HCT116 (cell line): ENCODE measurements around the gene HHATL.

Experiments
- CBX3 ChIP-seq: IDR thresholded peaks from 2 replicates; pipeline ENCODE4 v1.6.1; 2012; ENCODE audit warnings: low read depth
- CTCF ChIP-seq, 3 experiments: fragments of 200-600 bp in 1 of 3; sonication (generic) in 1 of 3; IDR thresholded peaks in 2 of 3; conservative IDR thresholded peaks in 1 of 3; 2 replicates each; pipeline ENCODE4 v1.5.1; 2012 to 2017; ENCODE audit warnings: low read depth in 2 of 3, low read length in 2 of 3, antibody characterized with exemption in 1 of 3, borderline replicate concordance in 1 of 3, control low read depth in 1 of 3, mild to moderate bottlenecking in 1 of 3, mixed read lengths in 1 of 3, mixed run types in 1 of 3, moderate library complexity in 1 of 3; ENCODE audit not compliant: insufficient read depth in 1 of 3
- EZH2 ChIP-seq: fragments of 200-600 bp; sonication (generic); IDR thresholded peaks from 2 replicates; pipeline ENCODE4 v1.6.1; 2017; ENCODE audit warnings: antibody characterized with exemption, mixed run types
- EZH2phosphoT487 ChIP-seq: fragments of 200-600 bp; IDR thresholded peaks from 2 replicates; pipeline ENCODE4 v1.6.1; 2018; ENCODE audit warnings: antibody characterized with exemption, borderline replicate concordance
- JUND ChIP-seq: IDR thresholded peaks from 2 replicates; pipeline ENCODE4 v1.6.1; 2012
- POLR2A ChIP-seq: IDR thresholded peaks from 2 replicates; pipeline ENCODE4 v1.7.0; 2011; ENCODE audit warnings: borderline replicate concordance; ENCODE audit not compliant: insufficient read depth, insufficient read length; ENCODE audit errors: extremely low read depth
- SIN3A ChIP-seq: IDR thresholded peaks from 2 replicates; pipeline ENCODE4 v1.6.1; 2012; ENCODE audit warnings: low read depth
- SP1 ChIP-seq: IDR thresholded peaks from 2 replicates; pipeline ENCODE4 v1.6.1; 2012; ENCODE audit warnings: low read depth
- SRF ChIP-seq: IDR thresholded peaks from 2 replicates; pipeline ENCODE4 v1.6.1; 2012; ENCODE audit warnings: low read depth
- ZFX ChIP-seq: fragments of 450-650 bp; IDR thresholded peaks from 2 replicates; pipeline ENCODE4 v1.6.1; 2017
- ZNF274 ChIP-seq: fragments of 200-500 bp; sonication (Bioruptor generic); IDR thresholded peaks from 2 replicates; pipeline ENCODE4 v1.6.1; 2014; ENCODE audit warnings: mild to moderate bottlenecking, low read depth, low read length, inconsistent platforms
- TF ChIP-seq, protein P1 (sequence below): IDR thresholded peaks from 2 replicates; pipeline ENCODE4 v1.6.1; 2012

- no peak for TF ChIP-seq JUND
- TF ChIP-seq CTCF (IDR thresholded peaks at IDR 0.05 in 2 of 3, conservative IDR thresholded peaks at IDR 0.05 in 1 of 3; ENCODE audit: borderline replicate concordance in 1 of 3, insufficient read depth in 1 of 3, low read depth in 2 of 3, low read length in 2 of 3) = no peak
- no peak for TF ChIP-seq EZH2
- no peak for TF ChIP-seq SP1
- no peak for TF ChIP-seq POLR2A
- TF ChIP-seq SRF = no peak
- TF ChIP-seq ZNF274 = no peak
- TF ChIP-seq ZFX = no peak
- TF ChIP-seq CBX3 = no peak
- TF ChIP-seq EZH2phosphoT487 = no peak
- TF ChIP-seq SIN3A = no peak
- TF ChIP-seq, protein P1, sequence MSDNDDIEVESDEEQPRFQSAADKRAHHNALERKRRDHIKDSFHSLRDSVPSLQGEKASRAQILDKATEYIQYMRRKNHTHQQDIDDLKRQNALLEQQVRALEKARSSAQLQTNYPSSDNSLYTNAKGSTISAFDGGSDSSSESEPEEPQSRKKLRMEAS = no peak
Measured at GRCh38 chr3:42652611-42653302, 49.8 kb downstream of the HHATL start.
